H1 (cell line): Measurements from ENCODE around the gene DISP3. TPM values are rescaled to one million over a fixed set of nuclear protein-coding genes. Genes with fewer than 3 reads are reported as not detected.

ENCODE experiments used
- CTCF ChIA-PET: fragments of 300-600 bp; sonication (Branson Sonifier 250); formaldehyde crosslinking; loops from one replicate; lab custom pipeline; 2021; ENCODE audit not compliant: partially characterized antibody; lab: Charles Lee
- POLR2A ChIA-PET: fragments of 300-600 bp; sonication (Branson Sonifier 250); formaldehyde crosslinking; loops from one replicate; lab custom pipeline; 2021; ENCODE audit warnings: inconsistent platforms; ENCODE audit not compliant: partially characterized antibody; lab: Charles Lee
- DNase-seq, 2 experiments: peaks; one replicate each; pipeline versions ENCODE4 v3.0.0 to v3.0.0-alpha.2; 2010 to 2022; ENCODE audit warnings: low spot score in 2 of 2, low read depth in 1 of 2, mixed read lengths in 1 of 2
- FAIRE-seq: peaks from 2 replicates; lab custom pipeline; 2011; peaks lifted over from hg19 to GRCh38; lab: Jason Lieb, UNC
- H2AFZ ChIP-seq: 2 replicates; pipeline ENCODE4 v1.8.1; 2012; ENCODE audit warnings: low read length, inconsistent platforms
- H2AK5ac ChIP-seq: 2 replicates; pipeline ENCODE4 v1.6.1; 2013; ENCODE audit warnings: low read depth, low read length
- H2BK120ac ChIP-seq: replicated peaks from 2 replicates; pipeline ENCODE3; 2013; ENCODE audit warnings: low read depth, low read length, inconsistent platforms
- H2BK12ac ChIP-seq: 2 replicates; pipeline ENCODE4 v1.6.1; 2013; ENCODE audit warnings: low read depth, low read length
- H2BK15ac ChIP-seq: 2 replicates; pipeline ENCODE4 v1.6.1; 2013; ENCODE audit warnings: low read length
- H2BK20ac ChIP-seq: 2 replicates; pipeline ENCODE4 v1.6.1; 2013; ENCODE audit warnings: low read length
- H2BK5ac ChIP-seq: 2 replicates; pipeline ENCODE4 v1.6.1; 2013; ENCODE audit warnings: low read depth, low read length
- H3K14ac ChIP-seq: 2 replicates; pipeline ENCODE4 v1.6.1; 2013; ENCODE audit warnings: inconsistent platforms; ENCODE audit not compliant: insufficient read length
- H3K18ac ChIP-seq: 2 replicates; pipeline ENCODE4 v1.6.1; 2013; ENCODE audit warnings: low read length; ENCODE audit errors: extremely low read depth
- H3K23ac ChIP-seq: 2 replicates; pipeline ENCODE4 v1.6.1; 2013; ENCODE audit warnings: inconsistent platforms; ENCODE audit not compliant: insufficient read length
- H3K23me2 ChIP-seq: 2 replicates; pipeline ENCODE4 v1.6.1; 2013; ENCODE audit warnings: low read depth, low read length
- H3K27ac ChIP-seq: 2 replicates; pipeline ENCODE4 v1.6.1; 2011; ENCODE audit warnings: low read depth, low read length, inconsistent platforms
- H3K27me3 ChIP-seq, 4 experiments: replicated peaks in 1 of 4; 1 replicate in 1 of 4; 2 replicates in 3 of 4; pipeline versions ENCODE4 v1.6.1 to v1.8.1; 2011 to 2013; ENCODE audit warnings: low read length in 3 of 4, mild to moderate bottlenecking in 3 of 4, inconsistent platforms in 2 of 4, mixed read lengths in 2 of 4, moderate library complexity in 1 of 4; ENCODE audit not compliant: control insufficient read depth in 3 of 4, insufficient read depth in 3 of 4; ENCODE audit errors: extremely low read depth in 1 of 4
- H3K36me3 ChIP-seq, 4 experiments: 2 replicates each; pipeline versions ENCODE4 v1.6.1 to v1.8.1; 2011 to 2013; ENCODE audit warnings: mild to moderate bottlenecking in 4 of 4, low read length in 3 of 4, moderate library complexity in 2 of 4, control low read depth in 1 of 4, inconsistent platforms in 1 of 4; ENCODE audit not compliant: insufficient read depth in 4 of 4, control insufficient read depth in 2 of 4
- H3K4ac ChIP-seq: replicated peaks from 2 replicates; pipeline ENCODE3; 2013; ENCODE audit warnings: low read length, low read depth, mixed read lengths, inconsistent platforms; ENCODE audit not compliant: insufficient read length
- H3K4me1 ChIP-seq, 4 experiments: replicated peaks in 1 of 4; 1 replicate in 1 of 4; 2 replicates in 3 of 4; pipeline versions ENCODE4 v1.6.1 to v1.8.1; 2011 to 2013; ENCODE audit warnings: low read length in 3 of 4, inconsistent platforms in 2 of 4, mixed read lengths in 1 of 4; ENCODE audit not compliant: insufficient read depth in 4 of 4, control insufficient read depth in 3 of 4
- H3K4me2 ChIP-seq, 2 experiments: 2 replicates each; pipeline versions ENCODE4 v1.6.1 to v1.8.1; 2011 to 2013; ENCODE audit warnings: low read depth in 2 of 2, low read length in 2 of 2, control low read depth in 1 of 2, inconsistent platforms in 1 of 2, mild to moderate bottlenecking in 1 of 2; ENCODE audit not compliant: insufficient read depth in 1 of 2
- H3K4me3 ChIP-seq, 4 experiments: fragments of 200-600, 300-600 bp in 1 of 4; sonication (generic), shearing (Covaris generic), sonication (Bioruptor Twin) in 1 of 4; 2 replicates each; pipeline versions ENCODE4 v1.5.1 to v1.8.1; 2011 to 2016; ENCODE audit warnings: low read length in 4 of 4, low read depth in 3 of 4, control low read depth in 2 of 4, inconsistent platforms in 2 of 4, mild to moderate bottlenecking in 2 of 4, mixed read lengths in 1 of 4, moderate library complexity in 1 of 4; ENCODE audit not compliant: insufficient read depth in 2 of 4; ENCODE audit errors: extremely low read depth in 1 of 4
- H3K56ac ChIP-seq: replicated peaks from 2 replicates; pipeline ENCODE3; 2013; ENCODE audit warnings: low read depth, mild to moderate bottlenecking, mixed read lengths, low read length, inconsistent platforms; ENCODE audit not compliant: insufficient read length
- H3K79me1 ChIP-seq: 2 replicates; pipeline ENCODE4 v1.6.1; 2013; ENCODE audit warnings: low read depth, low read length, control low read depth
- H3K79me2 ChIP-seq, 2 experiments: 2 replicates each; pipeline versions ENCODE4 v1.6.1 to v1.8.1; 2012 to 2013; ENCODE audit warnings: low read length in 2 of 2, mild to moderate bottlenecking in 2 of 2, inconsistent platforms in 1 of 2; ENCODE audit not compliant: insufficient read depth in 2 of 2, control insufficient read depth in 1 of 2
- H3K9ac ChIP-seq, 4 experiments: replicated peaks in 1 of 4; 1 replicate in 1 of 4; 2 replicates in 3 of 4; pipeline versions ENCODE4 v1.6.1 to v1.8.1; 2011 to 2013; ENCODE audit warnings: low read depth in 3 of 4, low read length in 3 of 4, control low read depth in 2 of 4, mild to moderate bottlenecking in 2 of 4, moderate library complexity in 2 of 4, inconsistent platforms in 1 of 4; ENCODE audit errors: extremely low read depth in 1 of 4
- H3K9me3 ChIP-seq, 2 experiments: 2 replicates each; pipeline versions ENCODE4 v1.6.1 to v1.8.1; 2012 to 2013; ENCODE audit warnings: mild to moderate bottlenecking in 2 of 2, moderate library complexity in 2 of 2, control low read depth in 1 of 2, inconsistent platforms in 1 of 2, low read depth in 1 of 2, low read length in 1 of 2, mixed read lengths in 1 of 2; ENCODE audit not compliant: insufficient read depth in 2 of 2
- H4K20me1 ChIP-seq, 2 experiments: replicated peaks in 1 of 2; 2 replicates each; pipeline versions ENCODE3 to v1.8.1; 2011 to 2013; ENCODE audit warnings: inconsistent platforms in 2 of 2, low read length in 2 of 2, mild to moderate bottlenecking in 1 of 2; ENCODE audit not compliant: insufficient read depth in 2 of 2, control insufficient read depth in 1 of 2
- H4K5ac ChIP-seq: 2 replicates; pipeline ENCODE4 v1.6.1; 2013; ENCODE audit warnings: low read length, low read depth, mixed read lengths, inconsistent platforms; ENCODE audit not compliant: insufficient read length
- H4K8ac ChIP-seq: 2 replicates; pipeline ENCODE4 v1.8.0; 2013; ENCODE audit warnings: mild to moderate bottlenecking, moderate library complexity, low read length, inconsistent platforms; ENCODE audit not compliant: insufficient read depth; ENCODE audit errors: extremely low read depth
- H4K91ac ChIP-seq: replicated peaks from 2 replicates; pipeline ENCODE3; 2013; ENCODE audit warnings: low read length, mixed read lengths, inconsistent platforms; ENCODE audit not compliant: insufficient read length
- SIN3A ChIP-seq, 2 experiments: IDR thresholded peaks in 1 of 2; conservative IDR thresholded peaks in 1 of 2; 2 replicates each; pipeline ENCODE4 v1.6.1; 2011 to 2012; ENCODE audit warnings: low read length in 2 of 2, improper control_type of control experiment in 1 of 2, low read depth in 1 of 2, mild to moderate bottlenecking in 1 of 2
- SRF ChIP-seq: IDR thresholded peaks from 2 replicates; pipeline ENCODE4 v1.6.1; 2011; ENCODE audit warnings: mild to moderate bottlenecking, low read depth, low read length, moderate library complexity
- WGBS, 2 experiments: shearing (Covaris generic) in 1 of 2; methylation state at CpG; one replicate each; pipeline versions ENCODE4 v1.1.6 to v1.1.7; 2013 to 2015; ENCODE audit warnings: low lambda C conversion rate in 2 of 2, mixed read lengths in 2 of 2, inconsistent platforms in 1 of 2, low coverage in 1 of 2, missing lambda C conversion rate in 1 of 2; ENCODE audit not compliant: insufficient replicate concordance in 2 of 2, insufficient coverage in 1 of 2, insufficient read length in 1 of 2; ENCODE audit errors: extremely low coverage in 1 of 2, missing lambda C conversion rate in 1 of 2; 5-methylcytosine and 5-hydroxymethylcytosine counted together
- polyA plus RNA-seq, 7 experiments: library from polyadenylated mRNA; depleted of rRNA in 3 of 7; stranded (reverse) in 5 of 7; unstranded in 2 of 7; fragments of >200 nt in 5 of 7; fragments of 200-250 nt in 2 of 7; gene quantifications; 1 replicate in 5 of 7; 2 replicates in 1 of 7; 4 replicates in 1 of 7; pipeline versions ENCODE4 v1.2.1 to v1.2.3, GENCODE V29; 2011 to 2013; ENCODE audit warnings: missing spikeins in 2 of 7, mixed read lengths in 2 of 7
- total RNA-seq: library from RNA; stranded (reverse); fragmentation: NEBNext Ultra II Directional; extraction: Animal tissue kit (Norgen Biotek cat#: 25700); gene quantifications from 2 replicates; pipeline ENCODE4 v1.2.1, GENCODE V29; 2021

Gene DISP3
- total and polyA plus RNA-seq, 2 of the 8 experiments (the other 6 are each of a cell fraction or from before 2014, with no cell fraction given), result 3.4 to 4.6 TPM

- DNase-seq (no peak), FAIRE-seq (no peak)
- H3K9me3 ChIP-seq, result no peaks in the 10 kb centered on the region
- H2AFZ ChIP-seq, result no peak overlapping the region
- CTCF ChIA-PET, result interaction anchor here (0.9 to 2.0 kb wide), 9 partner anchors 9 to 526 kb away, joined by 3 to 15 read pairs (median 4); no protein-coding TSS in a partner anchor
- H3K79me2 ChIP-seq, result no peaks in the 10 kb centered on the region
- H2BK5ac ChIP-seq, result no peak overlapping the region
- no peak overlapping the region for H3K27ac ChIP-seq
- TF ChIP-seq SIN3A (conservative IDR thresholded peaks at IDR 0.05 in 1 of 2, IDR thresholded peaks at IDR 0.05 in 1 of 2; ENCODE audit: low read depth in 1 of 2, low read length in 2 of 2) (peak; percentile 19 to 41; a peak in 1 of 4 replicates), SRF (no peak)
- POLR2A ChIA-PET, result interaction anchor here (1.0 kb wide), 2 partner anchors 10 to 28 kb away, joined by 3 read pairs; no protein-coding TSS in a partner anchor
- no peak overlapping the region for H3K4me3 ChIP-seq
- no peak overlapping the region for H3K18ac ChIP-seq
- no peaks in the 10 kb centered on the region for H3K79me1 ChIP-seq
- H3K23me2 ChIP-seq, result no peaks in the 10 kb centered on the region
- no peak overlapping the region for H2BK12ac ChIP-seq
- no peak overlapping the region for H3K56ac ChIP-seq
- no peak overlapping the region for H3K14ac ChIP-seq
- H4K91ac ChIP-seq, result no peak overlapping the region
- WGBS, 2 experiments, result 71% methylated on average over 14 of the region's 14 CpGs; no CpG with 5 or more reads in 1 of the 2 experiments
- H3K36me3 ChIP-seq, result no peaks in the 10 kb centered on the region
- no peak overlapping the region for H2AK5ac ChIP-seq
- H2BK120ac ChIP-seq, result no peak overlapping the region
- no peak overlapping the region for H4K8ac ChIP-seq
- H3K23ac ChIP-seq, result no peak overlapping the region
- H3K9ac ChIP-seq, result no peak overlapping the region
- no peak overlapping the region for H4K5ac ChIP-seq
- H2BK20ac ChIP-seq, result no peak overlapping the region
- no peak overlapping the region for H3K4ac ChIP-seq
- no peaks in the 10 kb centered on the region for H4K20me1 ChIP-seq
- peaks cover 0 to 3% (median 0%) of the 10 kb centered on the region in 4 experiments; a peak in 4 of 7 replicates for H3K4me1 ChIP-seq
- 0 out of 4 replicates have a peak overlapping the region, but pooled peaks of 1 of the 2 experiments have one; percentile 8 for H3K4me2 ChIP-seq
- no peaks in the 10 kb centered on the region; a peak in 1 of 7 replicates for H3K27me3 ChIP-seq
- H2BK15ac ChIP-seq, result no peak overlapping the region
These were observed 84.7 kb downstream of the DISP3 start for GRCh38 chr1:11563560-11564069.
